ENCODE results near the gene HRC. TPM values are rescaled to one million over a fixed set of nuclear protein-coding genes. Genes with fewer than 3 reads are reported as not detected.

The HRC gene
- total RNA-seq, 1 donor from 2014 or later, result not detected

Other genes with a start within 250 kb of the HRC start
- not detected in 2 replicates for gene DHDH, start 221.7 kb downstream of the HRC start, total RNA-seq
- 292 and 295 TPM in 2 replicates for gene BAX, start 200.5 kb downstream of the HRC start, total RNA-seq
- gene FTL, start 190.1 kb downstream of the HRC start, total RNA-seq, result 651 and 662 TPM in 2 replicates
- 71.2 and 77.1 TPM in 2 replicates for gene GYS1, start 162.1 kb downstream of the HRC start, total RNA-seq
- 172 and 175 TPM in 2 replicates for gene RUVBL2, start 161.5 kb downstream of the HRC start, total RNA-seq
- not detected in 2 replicates for gene LHB, start 138.3 kb downstream of the HRC start, total RNA-seq
- gene CGB3, start 131.1 kb downstream of the HRC start, total RNA-seq, result not detected in 2 replicates
- not detected in 2 replicates for gene CGB2, start 123.5 kb downstream of the HRC start, total RNA-seq
- gene CGB1, start 118.5 kb downstream of the HRC start, total RNA-seq, result not detected in 2 replicates
- not detected in 2 replicates for gene CGB5, start 111.5 kb downstream of the HRC start, total RNA-seq
- gene CGB8, start 106.3 kb downstream of the HRC start, total RNA-seq, result not detected in 2 replicates
- gene CGB7, start 97.6 kb downstream of the HRC start, total RNA-seq, result not detected in 2 replicates
- not detected in 2 replicates for gene NTF4, start 90.6 kb downstream of the HRC start, total RNA-seq
- gene KCNA7, start 82.7 kb downstream of the HRC start, total RNA-seq, result not detected in 2 replicates
- 259 and 272 TPM in 2 replicates for gene SNRNP70, start 69.9 kb downstream of the HRC start, total RNA-seq
- 4.9 and 7.8 TPM in 2 replicates for gene LIN7B, start 41.0 kb downstream of the HRC start, total RNA-seq
- gene C19orf73, start 36.3 kb downstream of the HRC start, total RNA-seq, result 2.6 and 2.9 TPM in 2 replicates
- gene PPFIA3, start 35.9 kb downstream of the HRC start, total RNA-seq, result 5.0 TPM in 2 replicates
- gene TRPM4, start 2.4 kb upstream of the HRC start, total RNA-seq, result 1.4 and 2.0 TPM in 2 replicates
- gene SLC6A16, start 169.8 kb upstream of the HRC start, total RNA-seq, result 0.44 and 1.5 TPM in 2 replicates
- gene CD37, start 180.0 kb upstream of the HRC start, total RNA-seq, result 129 and 138 TPM in 2 replicates
- gene TEAD2, start 207.0 kb upstream of the HRC start, total RNA-seq, result not detected in 2 replicates
- gene DKKL1, start 208.5 kb upstream of the HRC start, total RNA-seq, result not detected in 2 replicates
- 0.15 TPM in 1 of 2 replicates, not detected in the other for gene KASH5, start 232.9 kb upstream of the HRC start, total RNA-seq

All from activated T-helper 1 cell treated with anti-CD3 and anti-CD28 coated beads, Interleukin-12 subunit alpha, Interleukin-12 subunit beta, Interleukin-2, Interleukin-4 antibody, amounts not matched to agents 30 ng/mL and 10 ng/mL and 1 ng/mL, durations not matched to agents 14 hours and 24 hours and 36 hours (primary cell).